Measurements from ENCODE around the gene MGAT4D.

DNA sequence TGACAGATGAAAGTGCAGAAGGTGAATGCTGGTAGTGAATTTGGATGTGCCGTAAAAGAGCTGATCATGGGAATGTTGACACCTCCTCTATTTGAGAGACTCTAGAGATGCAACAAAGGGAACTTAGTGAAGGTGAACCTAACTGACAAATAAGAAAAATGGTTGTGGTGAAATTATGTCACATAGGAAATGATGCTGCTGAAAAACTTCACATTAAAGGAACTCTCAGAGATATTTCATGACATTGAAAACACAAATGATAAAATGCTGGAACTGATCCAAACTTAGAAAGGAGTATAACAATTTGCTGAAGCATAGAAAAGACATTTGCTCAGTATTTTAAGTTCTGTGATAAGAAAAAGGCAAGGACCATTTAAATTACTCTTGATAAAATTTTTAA lies 31.9 kb downstream of the MGAT4D start:
- TF ChIP-seq, protein P1, sequence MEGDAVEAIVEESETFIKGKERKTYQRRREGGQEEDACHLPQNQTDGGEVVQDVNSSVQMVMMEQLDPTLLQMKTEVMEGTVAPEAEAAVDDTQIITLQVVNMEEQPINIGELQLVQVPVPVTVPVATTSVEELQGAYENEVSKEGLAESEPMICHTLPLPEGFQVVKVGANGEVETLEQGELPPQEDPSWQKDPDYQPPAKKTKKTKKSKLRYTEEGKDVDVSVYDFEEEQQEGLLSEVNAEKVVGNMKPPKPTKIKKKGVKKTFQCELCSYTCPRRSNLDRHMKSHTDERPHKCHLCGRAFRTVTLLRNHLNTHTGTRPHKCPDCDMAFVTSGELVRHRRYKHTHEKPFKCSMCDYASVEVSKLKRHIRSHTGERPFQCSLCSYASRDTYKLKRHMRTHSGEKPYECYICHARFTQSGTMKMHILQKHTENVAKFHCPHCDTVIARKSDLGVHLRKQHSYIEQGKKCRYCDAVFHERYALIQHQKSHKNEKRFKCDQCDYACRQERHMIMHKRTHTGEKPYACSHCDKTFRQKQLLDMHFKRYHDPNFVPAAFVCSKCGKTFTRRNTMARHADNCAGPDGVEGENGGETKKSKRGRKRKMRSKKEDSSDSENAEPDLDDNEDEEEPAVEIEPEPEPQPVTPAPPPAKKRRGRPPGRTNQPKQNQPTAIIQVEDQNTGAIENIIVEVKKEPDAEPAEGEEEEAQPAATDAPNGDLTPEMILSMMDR (optimal IDR thresholded peaks at IDR 0.05 in 1 of 3, IDR thresholded peaks at IDR 0.05 in 1 of 3, conservative IDR thresholded peaks at IDR 0.05 in 1 of 3; ENCODE audit: extremely low read depth in 1 of 3, insufficient read depth in 2 of 3, low read length in 3 of 3), result no peak
- no peak for TF ChIP-seq EZH2 (IDR thresholded peaks at IDR 0.05; ENCODE audit: low read length)

Data from keratinocyte (primary cell).